Non-pigmented ciliary epithelial cell (primary cell): ENCODE measurements around the gene FDX1.

ENCODE experiments used
- DNase-seq: peaks from one replicate; pipeline ENCODE4 v3.0.0-alpha.2; 2010; ENCODE audit warnings: low read depth

FDX1 gene

DNA sequence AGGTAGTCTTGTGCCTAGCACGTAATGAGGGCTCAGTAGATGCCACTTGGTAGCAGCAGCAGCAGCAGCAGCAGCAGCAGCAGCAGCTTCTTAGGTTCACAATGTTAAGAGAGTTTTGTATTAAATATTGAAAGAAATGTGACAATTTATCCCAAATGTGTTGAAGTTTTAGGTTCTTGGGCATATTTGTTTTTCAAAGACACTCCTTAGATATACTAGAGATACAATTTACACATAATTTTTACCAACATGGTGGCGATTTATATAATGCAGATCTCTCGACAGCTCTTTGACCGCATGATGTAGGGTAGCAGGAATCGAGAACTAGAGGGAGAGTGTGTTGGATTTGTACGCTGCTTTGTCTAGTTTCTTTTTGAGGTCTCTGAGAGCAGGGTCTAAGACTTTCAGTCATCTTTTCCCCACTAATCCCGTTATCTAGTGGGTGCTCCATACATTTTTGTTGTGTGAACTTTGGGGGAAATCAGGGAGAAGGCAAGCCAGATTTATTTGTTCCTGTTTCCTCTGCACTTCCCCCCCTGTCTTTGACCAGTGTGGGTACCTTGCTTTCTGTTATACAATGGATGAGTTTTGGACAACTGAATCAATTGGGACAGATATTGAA is 1.4 kb downstream of the FDX1 start:
- no peak for DNase-seq

DNA sequence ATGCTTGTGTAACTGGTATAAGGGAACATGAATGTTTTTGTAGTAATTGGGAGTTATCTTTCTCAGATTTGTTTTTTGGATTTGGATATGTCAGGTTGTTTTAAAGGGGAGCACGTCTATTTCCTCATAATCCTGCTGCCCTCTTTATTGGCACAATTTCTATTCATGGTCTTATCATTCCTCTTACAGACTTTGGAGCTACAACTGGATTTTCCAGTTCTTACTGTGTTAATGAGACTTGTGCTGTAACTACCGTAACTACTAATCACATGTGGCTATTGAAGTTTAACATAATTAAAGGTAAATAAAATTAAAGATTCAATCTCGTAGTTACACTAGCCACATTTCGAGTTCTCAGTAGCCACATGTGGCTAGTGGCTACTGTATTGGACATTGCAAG is 1.9 kb downstream of the FDX1 start:
- DNase-seq: no peak

DNA sequence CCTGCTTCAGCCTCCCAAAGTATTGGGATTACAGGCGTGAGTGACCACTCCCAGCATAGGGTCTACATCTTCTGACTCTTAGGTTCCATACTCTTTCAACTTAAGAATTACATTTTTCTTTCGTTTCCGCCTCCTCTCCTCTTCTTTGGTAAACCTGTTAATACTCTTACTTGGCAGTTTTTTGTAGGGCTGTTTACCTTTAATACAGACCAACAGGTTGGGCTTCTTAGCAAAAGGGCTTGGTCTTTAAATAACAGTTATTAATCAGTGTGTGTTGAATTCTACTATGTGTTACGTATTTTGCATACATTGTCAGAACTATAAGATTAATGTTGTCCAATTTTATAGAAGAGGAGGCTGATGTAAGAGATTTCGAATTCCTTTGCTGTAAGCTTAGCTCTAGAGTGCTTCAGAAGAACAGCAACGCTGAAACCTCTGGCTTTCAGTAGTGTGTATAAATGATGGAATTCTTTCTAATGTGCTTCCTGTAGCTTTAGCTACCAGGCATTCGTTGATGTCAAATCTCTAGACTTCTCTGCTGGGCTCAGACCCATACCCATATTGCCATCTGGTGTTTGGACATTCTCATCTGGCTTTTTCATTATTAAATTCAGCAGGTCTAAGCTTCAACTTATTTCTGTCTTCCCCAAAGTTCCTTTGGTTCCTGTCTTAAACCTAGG is 3.1 kb downstream of the FDX1 start:
- DNase-seq: no peak

DNA sequence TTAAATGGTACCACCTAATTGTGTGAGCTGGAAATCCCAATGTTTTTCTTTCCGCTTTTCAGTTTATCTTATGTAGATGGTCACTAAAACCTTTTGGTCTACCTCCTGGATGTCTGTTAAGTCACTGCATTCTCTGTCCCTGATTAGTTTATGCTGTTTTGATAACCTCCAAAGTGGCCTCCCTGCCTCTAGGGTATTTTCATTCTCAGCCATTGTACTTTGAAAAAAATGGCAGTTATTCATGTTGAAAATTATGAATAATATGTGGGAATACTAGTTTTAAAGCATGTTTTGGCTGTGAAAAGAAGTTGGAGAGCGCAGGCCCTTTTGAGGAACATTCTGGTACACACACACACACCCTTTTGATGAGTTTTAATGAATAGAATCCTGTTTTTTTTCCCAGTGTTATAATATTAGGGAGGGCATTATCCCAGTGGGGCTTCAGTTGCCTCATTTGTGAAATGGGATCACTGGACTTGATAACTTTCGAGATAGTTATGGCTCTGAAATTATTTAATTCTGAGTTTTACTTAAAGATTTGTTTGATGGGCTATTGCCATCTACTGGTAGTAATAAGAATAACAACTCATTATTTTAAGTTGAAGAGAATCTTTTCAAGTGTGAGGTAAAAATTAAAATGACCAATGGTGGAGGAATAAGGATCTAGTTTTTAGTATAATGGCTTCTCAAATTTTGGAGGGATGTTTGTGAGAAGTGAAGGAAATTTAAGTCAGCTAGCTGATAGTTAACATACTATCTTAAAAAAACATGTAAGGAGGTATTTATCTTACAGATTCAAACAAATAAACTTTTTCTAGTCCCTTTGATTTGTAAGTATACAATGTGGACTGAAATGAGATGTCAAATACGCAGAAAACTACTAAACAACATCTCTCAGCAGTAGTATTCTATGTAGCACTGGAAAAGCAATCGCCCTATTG is 3.9 kb downstream of the FDX1 start:
- DNase-seq: no peak

DNA sequence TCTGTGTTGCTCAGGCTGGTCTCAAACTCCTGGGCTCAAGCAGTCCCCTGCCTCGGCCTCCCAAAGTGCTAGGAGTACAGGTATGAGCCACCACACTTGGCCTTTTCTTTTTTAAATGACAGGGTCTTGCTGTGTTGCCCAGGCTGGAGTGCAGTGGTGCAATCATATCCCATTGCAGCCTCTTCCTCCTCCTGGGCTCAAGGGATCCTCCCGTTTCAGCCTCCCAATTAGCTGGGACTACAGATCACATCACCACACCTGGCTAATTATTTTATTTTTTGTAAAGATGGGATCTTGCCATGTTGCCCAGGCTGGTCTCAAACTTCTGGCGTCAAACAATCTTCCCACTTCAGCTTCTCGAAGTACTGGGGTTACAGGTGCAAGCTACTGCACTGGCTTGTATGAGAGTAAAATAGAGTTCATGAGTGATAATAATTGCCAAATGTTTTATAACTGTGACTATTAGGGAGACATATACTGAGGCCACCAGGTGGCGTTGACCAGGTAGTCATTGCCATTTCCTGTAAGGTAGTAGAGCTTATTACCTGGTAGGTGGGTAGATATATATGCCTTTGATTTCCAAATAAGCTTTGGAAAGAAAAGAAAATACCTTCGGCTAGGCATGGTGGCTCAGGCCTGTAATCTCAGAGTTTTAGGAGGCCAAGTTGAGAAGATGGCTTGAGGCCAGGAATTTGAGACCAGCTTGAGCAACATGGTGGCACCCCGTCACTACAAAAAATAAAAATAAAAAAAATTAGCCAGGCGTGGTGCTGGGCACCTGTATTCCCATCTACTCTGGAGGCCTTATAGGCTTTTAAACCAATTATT is 5.4 kb downstream of the FDX1 start:
- no peak for DNase-seq

DNA sequence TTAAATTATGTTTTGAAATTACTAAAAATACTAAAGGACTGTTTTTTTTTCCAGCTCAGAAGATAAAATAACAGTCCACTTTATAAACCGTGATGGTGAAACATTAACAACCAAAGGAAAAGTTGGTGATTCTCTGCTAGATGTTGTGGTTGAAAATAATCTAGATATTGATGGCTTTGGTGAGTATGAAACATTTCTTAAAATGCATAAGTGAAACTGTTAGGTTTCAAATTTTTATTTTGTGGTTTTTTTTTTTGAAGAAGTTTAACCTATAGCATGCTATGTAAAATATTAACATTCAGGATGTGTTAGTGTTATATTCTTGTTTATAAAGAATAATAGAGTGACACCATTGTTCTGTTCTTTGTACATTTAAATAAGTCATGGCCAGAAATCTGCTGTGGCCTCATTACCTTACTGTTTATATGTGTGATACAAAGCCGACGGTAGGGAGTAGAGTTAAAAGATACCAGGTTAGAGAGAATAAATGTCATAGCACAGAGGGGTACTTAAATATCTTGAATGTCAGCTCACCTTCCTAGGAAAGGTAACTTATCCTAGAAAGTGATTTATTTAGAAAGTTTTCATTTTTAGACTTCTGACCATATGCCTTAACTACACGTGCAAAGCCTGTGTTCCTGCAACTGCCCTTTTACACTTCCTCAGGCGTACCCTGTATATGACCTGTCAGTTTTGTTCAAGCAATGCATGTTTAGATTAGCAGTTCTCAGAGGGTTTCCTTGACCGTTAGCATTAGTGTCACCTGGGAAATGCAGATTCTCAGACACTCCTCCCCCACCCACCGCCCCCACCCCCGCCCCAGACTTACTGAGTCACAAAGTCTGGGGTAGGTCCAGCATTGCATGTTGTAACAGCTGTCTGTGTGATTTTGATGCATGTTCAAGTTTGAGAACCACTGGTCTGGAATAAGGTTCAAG is 6.3 kb downstream of the FDX1 start:
- no peak for DNase-seq

DNA sequence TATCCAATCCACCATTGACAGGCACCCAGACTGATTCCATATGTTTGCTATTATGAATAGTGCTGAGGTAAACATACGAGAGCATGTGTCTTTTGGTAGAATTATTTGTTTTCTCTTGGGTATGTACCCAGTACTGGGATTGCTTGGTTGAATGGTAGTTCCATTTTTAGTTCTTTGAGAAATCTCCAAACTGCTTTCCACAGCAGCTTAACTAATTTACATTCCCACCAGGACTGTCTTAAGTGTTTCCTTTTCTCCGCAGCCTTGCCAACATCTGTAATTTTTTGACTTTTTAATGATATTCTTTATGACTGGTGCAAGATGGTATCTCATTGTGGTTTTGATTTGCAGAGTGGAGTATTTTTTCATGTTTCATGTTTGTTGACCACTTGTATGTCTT is 8.3 kb downstream of the FDX1 start:
- no peak for DNase-seq

DNA sequence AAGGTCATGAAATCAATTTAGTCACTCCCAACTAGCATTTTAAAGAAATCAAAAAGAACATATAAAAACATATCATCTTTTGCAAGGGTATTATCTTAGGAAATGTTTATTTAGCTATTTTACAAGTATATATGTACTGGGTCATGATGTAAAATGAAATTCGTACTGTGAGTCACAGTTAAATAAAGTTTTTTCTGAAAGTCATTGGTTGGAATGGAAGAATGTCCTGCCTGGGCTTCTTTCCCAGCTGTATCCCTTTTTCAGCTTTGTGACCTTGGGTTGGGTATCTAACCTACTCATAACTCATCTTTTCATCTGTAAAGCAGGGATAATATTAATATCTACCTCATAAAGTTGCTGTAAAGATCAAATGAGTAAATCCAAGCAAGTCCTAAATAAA is 15.7 kb downstream of the FDX1 start:
- DNase-seq: no peak

DNA sequence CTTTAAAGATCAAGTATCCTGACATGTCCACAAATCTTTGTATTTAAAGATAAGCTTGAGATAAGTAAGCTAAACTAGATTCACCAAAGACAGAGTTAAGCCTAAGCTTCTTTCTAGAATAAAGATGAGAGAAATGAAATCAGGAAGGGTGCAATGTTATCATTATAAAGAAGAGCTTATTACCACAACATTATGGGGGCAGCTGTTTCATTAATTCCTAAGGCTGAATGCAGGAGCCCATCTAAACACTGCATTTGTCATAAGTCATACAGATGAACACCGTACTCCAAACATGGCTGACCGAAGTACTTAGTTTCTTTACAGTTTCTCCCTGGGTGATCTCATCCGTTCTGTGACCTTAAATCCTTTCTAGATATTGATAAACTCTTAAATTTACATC is 16.3 kb downstream of the FDX1 start:
- DNase-seq: no peak

DNA sequence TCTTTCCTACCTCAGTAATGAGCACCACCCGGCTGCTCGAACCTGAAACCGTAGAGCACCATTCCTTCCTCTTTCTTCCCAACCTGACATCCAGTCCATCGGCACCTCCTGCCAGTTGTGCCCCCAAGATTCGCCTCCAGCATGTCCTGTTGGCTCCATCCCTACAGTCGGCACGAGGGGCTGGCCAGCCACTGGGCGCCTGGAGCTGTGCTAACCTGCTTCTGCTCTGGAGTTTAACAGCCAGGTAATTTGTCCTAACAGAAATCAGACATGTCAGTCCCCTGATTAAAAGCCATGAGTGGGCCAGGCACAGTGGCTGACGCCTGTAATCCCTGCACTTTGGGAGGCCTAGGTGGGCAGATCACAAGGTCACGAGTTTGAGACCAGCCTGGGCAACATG is 16.8 kb downstream of the FDX1 start:
- no peak for DNase-seq

DNA sequence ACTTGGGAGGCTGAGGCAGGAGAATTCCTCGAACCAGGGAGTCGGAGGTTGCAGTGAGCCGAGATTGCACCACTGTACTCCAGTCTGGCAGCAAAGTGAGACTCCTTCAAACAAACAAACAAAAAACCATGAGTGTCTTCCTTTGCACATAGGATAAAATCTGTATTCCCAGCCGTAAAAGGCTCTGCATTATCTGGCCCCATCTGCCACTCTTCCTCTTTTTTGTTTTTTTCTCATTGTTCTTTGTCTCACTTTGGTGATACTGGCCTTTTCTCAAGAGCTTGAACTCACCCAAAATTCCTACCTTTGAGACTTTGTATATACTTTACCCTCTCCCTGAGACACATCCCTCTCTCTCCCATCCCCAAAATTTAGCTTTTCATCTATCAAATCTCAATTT is 17.6 kb downstream of the FDX1 start:
- no peak for DNase-seq

DNA sequence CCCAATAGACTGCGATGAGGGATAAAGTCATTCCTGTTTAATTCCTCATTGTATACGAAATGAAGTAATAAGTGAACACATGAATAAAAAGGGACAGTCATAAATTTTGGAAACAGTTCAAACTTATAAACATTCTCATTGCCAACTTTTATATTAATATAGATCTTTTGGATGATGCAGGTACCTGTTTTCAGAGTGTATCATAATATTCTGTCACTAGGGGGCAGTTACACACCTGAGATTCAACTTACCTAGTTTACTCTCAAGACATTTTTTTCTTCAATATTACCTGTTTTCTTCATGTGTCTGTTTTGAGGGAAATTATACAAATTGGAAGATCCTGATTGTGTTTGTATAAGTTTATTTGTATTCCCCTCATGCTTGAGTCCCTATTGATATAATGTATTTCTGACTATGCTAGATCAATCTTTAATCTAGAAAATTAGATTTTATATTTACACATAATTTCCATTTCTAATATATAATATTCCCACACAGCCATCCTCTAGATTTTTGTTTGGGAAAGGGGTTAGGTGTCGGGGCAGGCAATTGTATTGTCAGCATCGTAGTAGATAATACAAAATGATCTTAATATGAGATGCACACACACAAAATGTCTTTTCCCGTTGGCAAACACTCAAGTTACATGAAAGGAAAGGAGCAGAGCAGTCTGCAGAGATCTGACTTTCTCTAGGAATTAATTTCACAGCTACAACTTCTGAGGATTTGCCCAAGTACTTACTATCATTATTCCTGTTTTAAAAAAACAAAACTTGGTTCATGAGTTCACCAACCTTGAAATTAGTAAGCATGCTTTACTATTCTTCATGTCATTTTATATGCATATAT is 18.4 kb downstream of the FDX1 start:
- DNase-seq: no peak

DNA sequence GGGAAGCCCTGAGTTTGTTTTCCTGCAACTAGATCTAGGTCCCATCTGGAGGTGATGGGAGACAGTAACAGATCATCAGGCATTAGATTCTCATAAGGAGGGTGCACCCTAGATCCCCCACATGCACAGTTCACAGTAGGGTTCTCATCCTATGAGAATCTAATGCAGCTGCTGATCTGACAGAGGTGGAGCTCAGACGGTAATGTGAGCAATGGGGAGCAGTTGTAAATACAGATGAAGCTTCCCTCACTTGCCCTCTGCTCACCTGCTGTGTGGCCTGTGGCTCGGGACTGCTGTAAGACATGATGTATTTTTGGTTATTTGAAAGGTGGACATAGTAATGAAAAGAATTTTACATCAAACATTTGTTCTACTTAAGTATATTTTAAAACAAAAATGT is 20.5 kb downstream of the FDX1 start:
- DNase-seq: no peak

DNA sequence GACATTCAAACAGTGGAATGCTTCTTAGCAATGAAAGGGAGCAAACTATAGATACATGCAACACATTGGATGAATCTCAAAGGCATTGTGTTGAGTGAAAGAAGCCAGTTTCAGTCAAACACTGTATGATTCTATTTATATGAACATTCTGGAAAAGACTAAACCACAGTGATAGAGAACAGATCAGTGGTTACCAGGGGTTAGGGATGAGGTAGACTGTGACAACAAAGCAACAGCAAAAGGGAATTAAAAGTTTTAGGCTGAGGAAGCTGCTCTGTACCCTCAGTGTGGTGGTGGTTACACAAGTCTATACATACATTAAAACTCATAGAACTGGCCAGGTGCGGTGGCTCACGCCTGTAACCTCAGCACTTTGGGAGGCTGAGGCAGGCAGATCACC is 23.0 kb downstream of the FDX1 start:
- no peak for DNase-seq

DNA sequence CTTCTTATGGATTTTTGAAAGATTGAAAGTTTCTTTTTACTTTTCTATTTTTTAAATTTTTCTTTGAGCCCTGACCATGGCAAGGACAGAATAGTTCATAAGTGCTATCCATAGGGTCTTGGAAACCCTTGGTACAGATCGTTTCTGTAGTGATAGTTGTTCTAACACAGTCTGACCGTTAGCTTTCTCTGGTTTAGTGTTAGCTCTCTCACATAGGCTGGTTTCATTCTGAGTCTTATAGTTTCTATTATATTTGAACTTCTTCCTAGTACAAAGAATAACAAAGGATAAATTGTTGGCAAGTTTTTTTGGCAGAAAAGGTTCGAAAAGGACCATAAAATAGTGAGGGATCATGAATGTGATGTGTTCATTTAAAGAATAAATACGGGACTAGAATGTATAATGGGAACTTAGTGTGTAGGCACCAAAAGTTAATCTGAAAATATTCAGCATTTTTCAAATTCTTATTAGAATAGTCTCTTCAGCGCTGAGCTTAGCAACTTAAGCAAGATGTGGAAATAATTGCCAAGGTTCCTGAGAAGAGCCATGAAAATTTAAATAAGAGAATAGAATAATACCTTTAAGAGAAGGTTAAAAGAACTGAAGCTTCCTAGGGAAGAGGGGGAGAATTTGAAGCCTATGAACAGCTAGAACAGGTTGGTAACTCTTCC is 24.1 kb downstream of the FDX1 start:
- DNase-seq: no peak

DNA sequence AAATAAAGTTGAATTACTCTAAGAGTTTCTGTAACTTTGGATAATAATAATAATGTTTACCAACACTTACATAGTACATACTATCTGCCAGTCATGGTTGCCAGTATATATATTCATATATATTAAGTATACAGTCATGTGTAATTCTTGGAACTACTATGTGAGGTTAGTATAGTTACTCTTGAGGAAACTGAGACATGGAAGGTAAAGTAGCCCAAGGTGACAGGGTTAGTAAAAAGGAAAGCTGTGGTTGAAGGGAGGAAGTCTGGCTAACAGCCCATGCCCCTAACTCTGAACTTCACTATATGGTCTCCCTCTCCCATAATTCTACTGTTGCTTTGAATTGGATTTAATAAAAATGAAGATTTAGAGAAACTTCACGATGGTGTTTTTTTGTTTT is 24.9 kb downstream of the FDX1 start:
- DNase-seq: no peak

DNA sequence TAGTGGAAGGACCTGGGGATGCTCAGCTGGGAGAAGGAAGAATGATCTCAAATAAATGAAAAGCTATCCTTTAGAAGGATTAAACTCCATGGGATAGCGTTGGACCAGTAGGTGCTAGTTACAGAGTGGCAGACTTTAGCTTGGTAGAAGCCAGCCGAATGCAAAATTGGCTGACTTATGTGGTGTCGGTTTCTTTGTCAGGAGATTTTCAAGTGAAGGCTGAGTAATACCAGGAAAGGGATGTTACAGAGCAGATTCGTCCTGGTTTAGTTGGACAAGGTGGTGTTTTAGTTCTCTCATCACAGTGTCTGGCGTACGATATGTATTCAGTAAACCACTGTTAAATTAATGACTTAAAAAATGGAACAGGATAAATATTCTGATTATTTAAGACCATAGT is 26.0 kb downstream of the FDX1 start:
- DNase-seq: no peak

DNA sequence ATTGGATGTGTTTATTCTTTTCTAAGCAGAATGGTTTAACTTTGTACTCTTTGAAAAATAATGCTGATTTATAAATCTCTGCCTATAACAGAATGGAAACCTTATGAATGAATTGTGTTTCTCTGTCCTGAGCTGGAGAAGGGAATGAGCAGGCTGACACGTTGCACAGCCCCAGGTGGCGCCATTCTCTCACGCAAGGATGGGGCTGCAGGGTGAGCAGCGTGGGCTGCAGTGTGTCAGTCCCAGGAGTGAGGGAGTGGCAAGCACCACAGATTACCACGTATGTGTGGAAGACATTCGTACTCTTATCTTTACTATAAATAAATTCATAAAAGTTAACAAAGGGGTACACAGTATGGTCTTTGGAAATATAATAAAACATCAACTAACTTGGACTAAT is 33.4 kb downstream of the FDX1 start:
- DNase-seq: no peak

DNA sequence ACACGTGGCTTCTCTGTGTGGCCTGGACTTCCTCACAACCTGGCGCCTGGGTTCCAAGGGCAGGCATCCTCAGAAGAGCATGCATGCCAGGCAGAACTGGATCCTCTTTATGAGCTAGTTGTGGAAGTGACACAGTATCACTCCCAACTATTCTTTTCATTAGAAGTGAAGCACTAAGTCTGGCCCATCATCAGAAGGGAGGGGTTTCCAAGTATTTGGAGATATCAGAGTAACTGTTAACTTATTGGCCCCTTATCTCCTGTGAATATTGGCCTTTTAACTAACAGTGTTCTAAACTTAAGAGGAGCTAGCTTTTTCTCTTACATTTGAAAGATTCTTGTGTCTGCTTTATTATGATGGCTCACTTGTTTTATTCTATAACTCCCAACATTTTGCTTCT is 35.5 kb downstream of the FDX1 start:
- DNase-seq: no peak

DNA sequence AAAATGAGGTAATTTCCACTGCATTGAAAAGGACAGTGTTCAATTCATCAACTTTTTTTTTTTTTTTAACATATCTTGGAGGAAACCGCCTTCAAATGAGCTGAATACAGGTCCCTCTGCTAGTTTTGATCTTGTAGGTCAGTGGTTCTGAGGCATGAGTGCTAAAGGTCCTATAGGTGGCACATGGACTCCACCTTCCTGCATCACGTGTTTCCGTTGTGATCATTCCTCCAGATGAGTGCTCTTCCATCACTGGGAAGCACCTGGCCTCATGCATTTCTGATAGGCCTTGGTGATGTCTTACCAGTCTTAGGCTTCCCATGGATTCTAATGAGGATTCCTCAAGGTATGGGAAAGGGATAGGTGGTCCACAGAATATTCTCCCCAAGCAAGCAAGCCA is 37.8 kb downstream of the FDX1 start:
- no peak for DNase-seq
